Measurements from ENCODE around the gene RNF213. TPM values are rescaled to one million over a fixed set of nuclear protein-coding genes. Genes with fewer than 3 reads are reported as not detected.
"Not testable (repeated sequence)": the region's sequence is repeated elsewhere in the genome, so short reads cannot be mapped to it uniquely, and the experiment has no call there.

The RNF213 gene
- polyA plus RNA-seq, 1 of the 3 experiments (the other 2 are of a cell fraction): 57.5 TPM

- ChIA-PET CTCF (no interaction called here), POLR2A (no interaction called here)
- TF ChIP-seq TEAD4 (IDR thresholded peaks at IDR 0.05; ENCODE audit: borderline replicate concordance, insufficient read depth) (no peak), SIN3A (IDR thresholded peaks at IDR 0.05; ENCODE audit: borderline replicate concordance, low read depth, low read length) (no peak), RXRA (IDR thresholded peaks at IDR 0.05; ENCODE audit: borderline replicate concordance, low read depth) (no peak), ELF1 (IDR thresholded peaks at IDR 0.05) (no peak), RFX5 (IDR thresholded peaks at IDR 0.05; ENCODE audit: low read length) (no peak), CTCF (IDR thresholded peaks at IDR 0.05) (no peak)
- peaks cover 46 to 52% of the 10 kb centered on the region in 2 experiments for H3K36me3 ChIP-seq (replicated peaks in 1 of 2; ENCODE audit: control insufficient read depth in 1 of 2, insufficient read depth in 2 of 2, low read length in 1 of 2)
- WGBS (ENCODE audit: low lambda C conversion rate): 95% methylated on average over 6 of the region's 6 CpGs
- H3K4me1 ChIP-seq (ENCODE audit: control insufficient read depth in 1 of 2, insufficient read depth in 2 of 2, low read depth in 1 of 2, low read length in 1 of 2): no peaks in the 10 kb centered on the region
- H3K9ac ChIP-seq: no peak overlapping the region
- H3K27ac ChIP-seq (ENCODE audit: low read depth in 2 of 2, low read length in 1 of 2): no peak overlapping the region
- H3K79me2 ChIP-seq (ENCODE audit: insufficient read depth): peaks cover 15% of the 10 kb centered on the region; the same call in 1 of the 2 replicates
- H3K9me2 ChIP-seq: no peaks in the 10 kb centered on the region
- DNase-seq: no peak
- H3K4me2 ChIP-seq: no peak overlapping the region
- H3K9me3 ChIP-seq: no peaks in the 10 kb centered on the region
- H2AFZ ChIP-seq (ENCODE audit: low read depth): no peak overlapping the region
- H4K20me1 ChIP-seq (ENCODE audit: insufficient read depth): peaks cover 9% of the 10 kb centered on the region
- H3F3A ChIP-seq (replicated peaks; ENCODE audit: insufficient read depth): peaks cover 19% of the 10 kb centered on the region
- H3K27me3 ChIP-seq (ENCODE audit: insufficient read depth): no peaks in the 10 kb centered on the region
- no peak overlapping the region for H3K4me3 ChIP-seq (ENCODE audit: low read depth in 2 of 2, low read length in 1 of 2)
Observed at GRCh38 chr17:80313160-80313829, 52.6 kb downstream of the RNF213 start.

- H4K20me1 ChIP-seq (ENCODE audit: insufficient read depth); H3K9me3 ChIP-seq; H3K9me2 ChIP-seq; H3K4me1 ChIP-seq (ENCODE audit: control insufficient read depth in 1 of 2, insufficient read depth in 2 of 2, low read depth in 1 of 2, low read length in 1 of 2); H3K4me3 ChIP-seq (ENCODE audit: low read depth in 2 of 2, low read length in 1 of 2); H3K27ac ChIP-seq (ENCODE audit: low read depth in 2 of 2, low read length in 1 of 2); H3K4me2 ChIP-seq; POLR2A ChIA-PET; CTCF ChIA-PET; H2AFZ ChIP-seq (ENCODE audit: low read depth); DNase-seq; H3K9ac ChIP-seq; H3K27me3 ChIP-seq (ENCODE audit: insufficient read depth): not testable (repeated sequence)
- H3F3A ChIP-seq (replicated peaks; ENCODE audit: insufficient read depth): peaks cover 19% of the 10 kb centered on the region
- WGBS (ENCODE audit: low lambda C conversion rate): 100% methylated on average over 1 of the region's 1 CpG
- peaks cover 15% of the 10 kb centered on the region; the same call in 1 of the 2 replicates for H3K79me2 ChIP-seq (ENCODE audit: insufficient read depth)
- H3K36me3 ChIP-seq (replicated peaks in 1 of 2; ENCODE audit: control insufficient read depth in 1 of 2, insufficient read depth in 2 of 2, low read length in 1 of 2): peaks cover 43 to 46% of the 10 kb centered on the region in 2 experiments
Observed at GRCh38 chr17:80313946-80314345, 53.3 kb downstream of the RNF213 start.

- POLR2A ChIA-PET: no interaction called here
- no peak for TF ChIP-seq EZH2phosphoT487 (IDR thresholded peaks at IDR 0.05; ENCODE audit: borderline replicate concordance, low read depth)
- TF ChIP-seq GABPA (IDR thresholded peaks at IDR 0.05; ENCODE audit: low read depth): no peak
- TF ChIP-seq SIN3A (IDR thresholded peaks at IDR 0.05; ENCODE audit: borderline replicate concordance, low read depth, low read length): no peak
- TF ChIP-seq TEAD4 (IDR thresholded peaks at IDR 0.05; ENCODE audit: borderline replicate concordance, insufficient read depth): no peak
- TF ChIP-seq IRF3 (IDR thresholded peaks at IDR 0.05; ENCODE audit: low read depth, low read length): no peak
- TF ChIP-seq TAF1 (IDR thresholded peaks at IDR 0.05; ENCODE audit: borderline replicate concordance, low read depth, low read length): no peak
- no peak for TF ChIP-seq ZBTB33 (IDR thresholded peaks at IDR 0.05; ENCODE audit: borderline replicate concordance, low read depth)
- no peak for TF ChIP-seq RAD21 (IDR thresholded peaks at IDR 0.05; ENCODE audit: low read length)
- no peak for TF ChIP-seq MXI1 (IDR thresholded peaks at IDR 0.05; ENCODE audit: low read depth, low read length)
- TF ChIP-seq POLR2AphosphoS5 (IDR thresholded peaks at IDR 0.05; ENCODE audit: low read depth, low read length): no peak
- TF ChIP-seq FOSL2 (IDR thresholded peaks at IDR 0.05; ENCODE audit: borderline replicate concordance, low read depth): no peak
- TF ChIP-seq YY1 (IDR thresholded peaks at IDR 0.05; ENCODE audit: low read depth): no peak
Observed at GRCh38 chr17:80315517-80316182, 55.0 kb downstream of the RNF213 start.

More at GRCh38 chr17:80315517-80316182, 55.0 kb downstream of the RNF213 start:
- no peak overlapping the region for H3K27ac ChIP-seq (ENCODE audit: low read depth in 2 of 2, low read length in 1 of 2)
- no peaks in the 10 kb centered on the region for H3K9me3 ChIP-seq
- H3K79me2 ChIP-seq (ENCODE audit: insufficient read depth): peaks cover 15% of the 10 kb centered on the region; the same call in 1 of the 2 replicates
- no peak overlapping the region for H3K4me2 ChIP-seq
- H3F3A ChIP-seq (replicated peaks; ENCODE audit: insufficient read depth): peaks cover 19% of the 10 kb centered on the region
- H2AFZ ChIP-seq (ENCODE audit: low read depth): no peak overlapping the region
- H3K27me3 ChIP-seq (ENCODE audit: insufficient read depth): no peaks in the 10 kb centered on the region
- H3K4me3 ChIP-seq (ENCODE audit: low read depth in 2 of 2, low read length in 1 of 2): no peak overlapping the region
- H3K4me1 ChIP-seq (ENCODE audit: control insufficient read depth in 1 of 2, insufficient read depth in 2 of 2, low read depth in 1 of 2, low read length in 1 of 2): no peaks in the 10 kb centered on the region
- no peaks in the 10 kb centered on the region for H3K9me2 ChIP-seq
- WGBS (ENCODE audit: low lambda C conversion rate): 100% methylated on average over 2 of the region's 2 CpGs
- H3K9ac ChIP-seq: no peak overlapping the region
- peaks cover 9% of the 10 kb centered on the region for H4K20me1 ChIP-seq (ENCODE audit: insufficient read depth)
- CTCF ChIA-PET: no interaction called here
- peaks cover 44 to 51% of the 10 kb centered on the region in 2 experiments for H3K36me3 ChIP-seq (replicated peaks in 1 of 2; ENCODE audit: control insufficient read depth in 1 of 2, insufficient read depth in 2 of 2, low read length in 1 of 2)
- DNase-seq: no peak

Data from SK-N-SH (cell line).